GM19328 (cell line): ENCODE measurements around the gene MCTP1.
A peak's percentile ranks its signal among the peaks of the same experiment; 100 is the strongest.
"Not testable (repeated sequence)": the region's sequence is repeated elsewhere in the genome, so short reads cannot be mapped to it uniquely, and the experiment has no call there.

Experiments used
- ATAC-seq: cut with Tn5 transposase; IDR thresholded peaks from one replicate; pipeline ENCODE4 v1.9.1; 2021; ENCODE audit warnings: mild to moderate bottlenecking, moderate library complexity; ENCODE audit not compliant: unreplicated experiment

MCTP1 gene

DNA sequence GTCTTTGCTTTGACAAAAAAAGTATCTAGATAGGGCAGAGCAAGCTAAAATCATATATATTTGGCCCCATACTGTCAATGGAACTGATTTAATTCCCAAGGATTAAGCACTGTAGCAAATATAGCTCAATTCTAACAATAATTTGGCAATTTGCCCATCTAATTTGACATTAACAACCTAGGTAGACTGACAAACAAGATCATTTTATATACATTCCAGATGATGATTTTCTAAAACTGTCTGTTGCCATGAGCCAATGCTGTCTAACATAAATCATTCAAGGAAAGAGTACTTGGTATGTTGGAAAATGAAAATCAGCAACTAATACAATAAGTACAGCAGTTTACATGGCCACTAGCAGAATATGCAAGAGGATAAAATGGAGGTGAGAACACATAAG lies 32.1 kb downstream of the MCTP1 start:
- ATAC-seq: no peak

DNA sequence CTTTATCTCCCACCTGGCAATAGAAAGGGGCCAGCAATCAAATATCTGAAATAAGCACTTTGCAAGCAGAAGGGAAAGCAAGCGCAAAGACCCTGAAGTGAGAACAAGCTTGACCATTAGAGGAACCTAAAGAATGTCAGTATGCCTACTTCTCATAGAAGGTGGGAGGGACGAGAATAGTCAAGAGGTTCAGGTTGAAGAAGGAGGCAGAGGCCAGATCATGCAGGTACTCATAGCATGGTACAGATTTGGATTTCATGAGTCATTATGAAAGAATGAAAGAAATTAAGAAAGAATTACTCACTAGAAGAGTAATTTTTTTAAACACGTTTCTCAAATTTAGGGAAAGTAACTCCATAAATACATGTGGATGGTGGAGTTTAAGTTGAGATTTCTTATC lies 33.7 kb downstream of the MCTP1 start:
- ATAC-seq: no peak

GRCh38 chr5:95244479-95244878 lies 40.4 kb downstream of the MCTP1 start:
- no peak for ATAC-seq

GRCh38 chr5:95241635-95242034 lies 43.3 kb downstream of the MCTP1 start:
- peak; percentile 93 for ATAC-seq

GRCh38 chr5:95241161-95241560 lies 43.7 kb downstream of the MCTP1 start:
- no peak for ATAC-seq

DNA sequence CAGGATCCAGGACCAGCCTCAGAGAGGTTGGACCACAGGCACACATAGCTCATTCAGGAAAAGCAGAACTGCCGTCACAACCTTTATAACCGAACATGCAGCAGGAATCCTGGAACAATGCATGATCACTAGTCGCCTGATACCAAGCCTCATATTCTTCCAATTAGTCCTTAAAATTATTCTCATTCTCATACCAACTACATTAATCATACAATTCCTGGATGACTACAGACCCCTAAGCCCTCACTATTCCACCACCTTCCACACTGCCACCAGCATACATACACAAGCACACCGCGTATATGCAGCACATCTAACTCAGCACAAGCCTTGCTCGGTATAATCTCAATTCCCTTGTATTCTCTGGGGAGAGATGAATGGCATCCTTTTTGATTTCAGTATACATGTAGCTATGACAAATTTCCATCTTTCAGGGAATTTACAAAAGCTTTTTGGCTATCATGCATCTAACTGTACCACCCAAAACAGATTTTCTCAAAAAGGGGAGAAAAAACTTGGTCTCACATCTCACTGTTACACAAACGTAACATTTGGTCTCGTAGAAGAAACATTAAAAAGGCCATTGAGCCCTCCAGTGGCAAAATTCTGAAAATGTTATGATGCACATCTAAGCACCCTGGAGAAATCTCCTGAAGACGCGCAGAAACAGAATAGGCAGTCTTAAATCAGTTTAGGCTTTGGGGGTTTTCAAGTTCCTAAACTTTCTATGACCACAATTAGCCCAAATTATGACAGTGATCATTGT lies 46.2 kb downstream of the MCTP1 start:
- no peak for ATAC-seq

GRCh38 chr5:95237324-95237723 lies 47.6 kb downstream of the MCTP1 start:
- ATAC-seq: no peak

GRCh38 chr5:95235439-95235982 lies 49.4 kb downstream of the MCTP1 start:
- ATAC-seq: no peak

DNA sequence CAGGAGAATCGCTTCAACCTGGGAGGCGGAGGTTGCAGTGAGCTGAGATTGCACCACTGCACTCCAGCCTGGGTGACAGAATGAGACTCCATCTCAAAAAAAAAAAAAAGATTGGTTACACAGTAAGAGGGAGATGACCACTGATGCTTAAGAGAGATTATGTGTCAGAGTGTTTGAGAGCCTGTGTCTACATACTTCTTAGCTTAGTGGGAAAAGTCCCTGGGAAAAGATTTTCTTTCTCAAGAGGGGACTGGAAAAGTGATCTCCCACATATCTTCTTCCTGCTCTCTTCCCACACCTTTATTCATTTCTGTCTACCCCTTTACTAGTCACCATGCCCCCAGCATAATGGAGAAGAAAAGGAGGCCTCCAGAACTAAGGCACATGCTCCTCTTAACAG lies 55.2 kb downstream of the MCTP1 start:
- ATAC-seq: no peak

- no peak for ATAC-seq
Observed at GRCh38 chr5:95224701-95225459, 60.0 kb downstream of the MCTP1 start.

DNA sequence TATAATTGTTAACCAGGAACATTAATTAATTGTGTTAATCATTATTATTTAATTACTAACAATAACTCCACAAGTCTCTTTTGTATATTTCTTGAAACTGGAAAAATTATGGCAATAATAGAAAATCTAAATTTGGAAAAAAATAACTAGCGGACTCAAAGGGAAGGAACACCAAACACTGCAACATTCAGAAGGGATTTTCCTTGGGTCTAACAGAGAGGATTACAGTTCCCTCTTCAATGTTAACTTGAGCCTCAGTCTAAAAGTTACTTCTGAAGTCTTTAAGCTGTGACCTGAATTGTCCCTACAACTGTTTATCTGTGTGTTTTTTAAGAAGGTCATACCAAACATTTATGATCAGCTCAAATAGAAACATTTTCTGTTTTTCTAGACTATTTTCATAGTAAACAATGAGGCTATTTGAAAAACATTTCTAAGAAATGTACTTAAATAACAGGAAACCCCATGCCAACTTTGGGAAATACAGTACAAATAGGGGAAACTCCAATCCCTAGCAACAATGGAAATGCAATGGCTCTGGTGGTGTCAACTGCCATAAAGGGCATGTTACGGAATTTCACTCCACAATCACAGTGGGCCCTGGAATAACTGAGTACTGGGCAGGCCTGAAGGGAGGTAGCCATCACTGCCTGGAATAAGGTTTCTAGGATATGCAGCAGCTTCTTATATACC lies 61.2 kb downstream of the MCTP1 start:
- no peak for ATAC-seq

GRCh38 chr5:95222836-95223235 lies 62.1 kb downstream of the MCTP1 start:
- no peak for ATAC-seq

GRCh38 chr5:95221234-95221633 lies 63.7 kb downstream of the MCTP1 start:
- no peak for ATAC-seq

DNA sequence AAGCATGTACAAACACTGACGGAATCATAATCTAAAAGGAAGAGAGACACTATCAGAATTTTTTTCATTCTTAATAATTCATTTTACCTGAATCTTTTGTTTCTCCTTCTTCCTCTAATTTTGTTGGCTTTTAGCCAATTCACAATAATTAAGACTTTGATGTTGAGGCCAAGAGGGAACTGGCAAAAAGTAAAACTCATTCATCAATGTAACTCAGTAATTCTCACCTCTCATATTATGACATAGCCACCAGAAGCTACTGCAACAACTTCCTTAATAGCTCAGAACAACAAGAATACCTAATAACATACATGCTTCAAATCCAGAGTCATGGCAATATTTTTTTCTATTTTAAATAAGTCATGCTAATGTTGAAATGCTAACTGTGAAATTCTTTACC lies 64.5 kb downstream of the MCTP1 start:
- no peak for ATAC-seq

DNA sequence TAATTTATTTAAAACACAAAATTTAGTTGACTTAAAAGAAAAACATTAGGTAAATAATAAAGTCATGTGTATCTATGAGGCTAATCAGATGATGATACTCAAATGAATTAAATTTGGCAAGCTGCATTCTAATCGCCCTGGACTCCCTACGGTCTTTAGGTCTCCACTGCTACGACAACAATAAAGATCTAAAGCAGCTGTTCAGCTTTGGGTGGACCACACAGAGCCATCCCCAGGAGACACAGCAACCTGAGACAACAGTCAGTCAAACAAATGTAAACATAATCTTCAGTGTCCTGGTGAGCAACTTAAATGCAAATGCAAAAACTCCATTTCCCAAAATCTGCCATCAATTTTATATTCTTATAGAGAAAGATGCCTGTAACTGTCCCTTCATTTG lies 65.5 kb downstream of the MCTP1 start:
- no peak for ATAC-seq

GRCh38 chr5:95217881-95218280 lies 67.0 kb downstream of the MCTP1 start:
- ATAC-seq: no peak

DNA sequence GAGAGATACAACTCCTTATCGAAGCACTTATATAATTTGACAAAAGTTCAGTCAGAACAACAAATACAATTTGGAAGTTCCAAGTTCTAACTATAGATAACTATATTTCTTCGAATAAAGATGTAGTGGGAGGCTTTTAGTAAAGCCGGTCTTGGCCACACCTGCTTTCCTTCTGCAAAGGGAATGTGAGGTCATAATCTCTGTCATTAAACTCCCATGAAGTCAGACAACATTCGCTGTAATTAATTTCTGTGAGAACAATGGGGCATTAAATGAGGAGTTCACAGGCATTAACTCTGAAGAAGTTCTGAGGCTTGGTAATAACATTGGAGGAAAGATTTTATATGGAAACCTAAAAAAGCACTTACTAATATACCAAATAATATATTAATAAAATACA lies 67.5 kb downstream of the MCTP1 start:
- ATAC-seq: no peak

GRCh38 chr5:95216136-95216955 lies 68.5 kb downstream of the MCTP1 start:
- no peak for ATAC-seq

GRCh38 chr5:95207811-95208210 lies 77.1 kb downstream of the MCTP1 start:
- not testable (repeated sequence) for ATAC-seq

GRCh38 chr5:95194856-95195255 lies 90.0 kb downstream of the MCTP1 start:
- no peak for ATAC-seq

DNA sequence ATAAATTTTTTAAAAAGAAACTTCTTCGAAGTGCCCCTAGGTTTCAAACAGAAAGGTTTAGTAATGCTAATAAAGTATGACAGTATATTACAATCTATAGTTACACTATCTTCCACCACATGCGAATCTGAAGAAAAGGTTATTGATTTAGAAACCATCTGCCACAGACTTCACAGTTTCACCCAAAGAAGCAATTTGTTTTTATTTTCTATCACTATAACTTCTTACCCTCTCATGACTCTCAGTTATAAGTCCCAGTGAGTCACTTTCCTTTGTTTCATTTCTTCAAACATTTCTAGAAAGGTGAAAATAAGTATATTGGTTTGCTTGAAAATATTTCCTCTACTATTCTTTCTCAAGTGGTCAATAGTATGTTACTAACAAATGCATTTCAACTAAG lies 93.6 kb downstream of the MCTP1 start:
- no peak for ATAC-seq
